HepG2 (cell line): ENCODE results near the gene CD72. TPM values are rescaled to one million over a fixed set of nuclear protein-coding genes. Genes with fewer than 3 reads are reported as not detected.

ENCODE experiments used
- CBX2 ChIP-seq, 2 experiments: fragments of 200-600 bp in 1 of 2; sonication (generic); formaldehyde crosslinking in 1 of 2; IDR thresholded peaks; 2 replicates each; pipeline versions ENCODE4 v1.7.0 to v1.8.1; 2018 to 2022; ENCODE audit warnings: low read depth in 2 of 2, low read length in 1 of 2, mild to moderate bottlenecking in 1 of 2, missing genetic modification reagents in 1 of 2
- CCDC6 ChIP-seq: sonication (generic); formaldehyde crosslinking; IDR thresholded peaks from 2 replicates; pipeline ENCODE4 v1.8.1; 2022; ENCODE audit warnings: mild to moderate bottlenecking, missing genetic modification reagents, moderate library complexity
- FOXA3 ChIP-seq: IDR thresholded peaks from 2 replicates; pipeline ENCODE4 v1.6.1; 2016; ENCODE audit warnings: missing genetic modification reagents, missing compliant biosample characterization
- HDAC1 ChIP-seq: sonication (generic); formaldehyde crosslinking; IDR thresholded peaks from 2 replicates; pipeline ENCODE4 v1.5.1; 2020; ENCODE audit warnings: mild to moderate bottlenecking, missing genetic modification reagents
- HNRNPUL1 ChIP-seq: fragments of 200-400 bp; formaldehyde crosslinking; IDR thresholded peaks from 2 replicates; pipeline ENCODE4 v1.6.1; 2017; ENCODE audit warnings: low read depth, mild to moderate bottlenecking, low read length, moderate library complexity
- ONECUT2 ChIP-seq: sonication (generic); formaldehyde crosslinking; IDR thresholded peaks from 2 replicates; pipeline ENCODE4 v1.4.0; 2020; ENCODE audit warnings: missing genetic modification reagents
- PLRG1 ChIP-seq: fragments of 450-650 bp; conservative IDR thresholded peaks from 2 replicates; pipeline ENCODE4 v1.6.1; 2016
- POGZ ChIP-seq: sonication (generic); formaldehyde crosslinking; IDR thresholded peaks from 2 replicates; pipeline ENCODE4 v1.4.0; 2020; ENCODE audit warnings: mild to moderate bottlenecking, missing genetic modification reagents
- REPIN1 ChIP-seq: sonication (generic); formaldehyde crosslinking; IDR thresholded peaks from 2 replicates; pipeline ENCODE4 v1.8.0; 2022; ENCODE audit warnings: missing genetic modification reagents, low read depth, mild to moderate bottlenecking, borderline replicate concordance
- SMC3 ChIP-seq: IDR thresholded peaks from 2 replicates; pipeline ENCODE4 v1.6.1; 2011; ENCODE audit warnings: low read length, improper control_type of control experiment
- ZFP90 ChIP-seq: sonication (generic); formaldehyde crosslinking; IDR thresholded peaks from 2 replicates; pipeline ENCODE4 v1.8.0; 2022; ENCODE audit warnings: missing genetic modification reagents, mild to moderate bottlenecking, inconsistent platforms, borderline replicate concordance
- ZNF256 ChIP-seq: sonication (generic); formaldehyde crosslinking; conservative IDR thresholded peaks from 2 replicates; pipeline ENCODE4 v1.4.0; 2020; ENCODE audit warnings: missing genetic modification reagents
- ZNF549 ChIP-seq: sonication (generic); formaldehyde crosslinking; IDR thresholded peaks from 2 replicates; pipeline ENCODE4 v1.5.0; 2020; ENCODE audit warnings: missing genetic modification reagents
- ZNF552 ChIP-seq: sonication (generic); formaldehyde crosslinking; IDR thresholded peaks from 2 replicates; pipeline ENCODE4 v1.9.0; 2022; ENCODE audit warnings: missing genetic modification reagents, mild to moderate bottlenecking, borderline replicate concordance
- ZNF879 ChIP-seq: sonication (generic); formaldehyde crosslinking; IDR thresholded peaks from 2 replicates; pipeline ENCODE4 v1.8.1; 2023; ENCODE audit warnings: missing genetic modification reagents
- polyA plus RNA-seq, 8 experiments: library from polyadenylated mRNA; depleted of rRNA in 3 of 8; stranded (reverse) in 7 of 8; unstranded in 1 of 8; fragments of >200 nt; fragmentation: Illumina TruSeq in 4 of 8; extraction: Trizol in 4 of 8; gene quantifications; 2 replicates each; pipeline versions ENCODE4 v1.2.1 to v1.2.3, GENCODE V29; 2011 to 2016; ENCODE audit warnings: low read depth in 4 of 8, missing spikeins in 1 of 8, mixed read lengths in 1 of 8; ENCODE audit not compliant: insufficient read depth in 1 of 8
- total RNA-seq, 5 experiments: library from RNA; depleted of rRNA; stranded (reverse); fragments of >200 nt; fragmentation: Illumina TruSeq; extraction: Trizol; gene quantifications; 2 replicates each; pipeline ENCODE4 v1.2.3, GENCODE V29; 2016; ENCODE audit warnings: low read depth in 1 of 5
- TF ChIP-seq, protein P1 (sequence below): IDR thresholded peaks from 2 replicates; pipeline ENCODE4 v1.6.1; 2018; ENCODE audit warnings: missing genetic modification reagents, mild to moderate bottlenecking, missing compliant biosample characterization
- TF ChIP-seq, protein P2 (sequence below), 2 experiments: sonication (generic) in 1 of 2; formaldehyde crosslinking in 1 of 2; IDR thresholded peaks; 2 replicates each; pipeline versions ENCODE4 v1.4.0 to v1.6.1; 2016 to 2020; ENCODE audit warnings: borderline replicate concordance in 1 of 2, low read depth in 1 of 2, mild to moderate bottlenecking in 1 of 2, missing genetic modification reagents in 1 of 2
- TF ChIP-seq, protein P3 (sequence below): IDR thresholded peaks from 2 replicates; pipeline ENCODE4 v1.6.1; 2016; ENCODE audit warnings: missing genetic modification reagents, missing compliant biosample characterization
- TF ChIP-seq, protein P4 (sequence below): sonication (generic); formaldehyde crosslinking; IDR thresholded peaks from 2 replicates; pipeline ENCODE4 v1.4.0; 2020; ENCODE audit warnings: mild to moderate bottlenecking, missing genetic modification reagents, borderline replicate concordance

Gene CD72
- total and polyA plus RNA-seq, 2 of the 13 experiments (the other 11 are each of a cell fraction or from before 2014, with no cell fraction given), result 0.18 to 1.1 TPM

DNA sequence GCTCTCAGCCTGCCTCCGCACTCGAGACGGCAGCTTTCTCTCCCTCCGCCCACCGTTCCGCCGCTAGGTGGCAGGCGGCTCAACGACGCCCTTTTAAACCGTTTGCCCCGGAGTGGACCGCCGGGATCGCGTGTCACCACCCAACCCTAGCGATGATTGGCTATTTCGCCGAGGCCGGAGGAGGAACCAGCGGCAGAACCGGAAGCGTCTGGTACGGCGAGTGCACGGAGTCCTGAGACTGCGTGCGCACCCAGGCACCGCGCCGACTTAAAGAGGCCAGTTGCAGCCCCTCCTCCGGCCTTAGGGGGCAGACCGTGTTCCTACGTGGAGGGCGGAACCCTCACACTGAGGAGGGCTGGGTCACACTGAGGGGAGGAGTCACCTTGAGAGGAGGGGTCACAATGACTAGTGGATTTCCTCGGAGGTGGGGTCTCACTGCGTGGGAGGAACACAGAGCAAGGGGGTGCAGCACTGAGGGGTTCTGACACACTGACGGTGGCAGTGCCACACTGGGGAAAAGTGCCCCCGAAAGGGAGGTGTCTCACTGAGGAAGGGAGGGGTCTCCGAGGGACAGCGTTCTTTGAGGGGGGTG, 14.1 kb downstream of the CD72 start (continued):
- TF ChIP-seq, protein P1, sequence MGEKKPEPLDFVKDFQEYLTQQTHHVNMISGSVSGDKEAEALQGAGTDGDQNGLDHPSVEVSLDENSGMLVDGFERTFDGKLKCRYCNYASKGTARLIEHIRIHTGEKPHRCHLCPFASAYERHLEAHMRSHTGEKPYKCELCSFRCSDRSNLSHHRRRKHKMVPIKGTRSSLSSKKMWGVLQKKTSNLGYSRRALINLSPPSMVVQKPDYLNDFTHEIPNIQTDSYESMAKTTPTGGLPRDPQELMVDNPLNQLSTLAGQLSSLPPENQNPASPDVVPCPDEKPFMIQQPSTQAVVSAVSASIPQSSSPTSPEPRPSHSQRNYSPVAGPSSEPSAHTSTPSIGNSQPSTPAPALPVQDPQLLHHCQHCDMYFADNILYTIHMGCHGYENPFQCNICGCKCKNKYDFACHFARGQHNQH (CRISPR knock-in tag), result peak; percentile 92
- peak; percentile 62 for TF ChIP-seq FOXA3 (CRISPR knock-in tag)
- TF ChIP-seq SMC3, result no peak
- TF ChIP-seq CBX2 (IDR thresholded peaks at IDR 0.05; ENCODE audit: low read depth, low read length), result no peak
- TF ChIP-seq CBX2 (CRISPR knock-in tag; IDR thresholded peaks at IDR 0.05; ENCODE audit: low read depth), result no peak
- TF ChIP-seq ZNF549, result no peak
- TF ChIP-seq PLRG1, result no peak
- TF ChIP-seq, protein P2, sequence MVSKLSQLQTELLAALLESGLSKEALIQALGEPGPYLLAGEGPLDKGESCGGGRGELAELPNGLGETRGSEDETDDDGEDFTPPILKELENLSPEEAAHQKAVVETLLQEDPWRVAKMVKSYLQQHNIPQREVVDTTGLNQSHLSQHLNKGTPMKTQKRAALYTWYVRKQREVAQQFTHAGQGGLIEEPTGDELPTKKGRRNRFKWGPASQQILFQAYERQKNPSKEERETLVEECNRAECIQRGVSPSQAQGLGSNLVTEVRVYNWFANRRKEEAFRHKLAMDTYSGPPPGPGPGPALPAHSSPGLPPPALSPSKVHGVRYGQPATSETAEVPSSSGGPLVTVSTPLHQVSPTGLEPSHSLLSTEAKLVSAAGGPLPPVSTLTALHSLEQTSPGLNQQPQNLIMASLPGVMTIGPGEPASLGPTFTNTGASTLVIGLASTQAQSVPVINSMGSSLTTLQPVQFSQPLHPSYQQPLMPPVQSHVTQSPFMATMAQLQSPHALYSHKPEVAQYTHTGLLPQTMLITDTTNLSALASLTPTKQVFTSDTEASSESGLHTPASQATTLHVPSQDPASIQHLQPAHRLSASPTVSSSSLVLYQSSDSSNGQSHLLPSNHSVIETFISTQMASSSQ (IDR thresholded peaks at IDR 0.05; ENCODE audit: low read depth), result 0 out of 2 replicates have a peak, but pooled peaks have one; percentile 11
- TF ChIP-seq, protein P2 (CRISPR knock-in tag; IDR thresholded peaks at IDR 0.05; ENCODE audit: borderline replicate concordance), result peak; percentile 76; the same call in 1 of the 2 replicates
- TF ChIP-seq CCDC6 (CRISPR knock-in tag), result peak; percentile 6; the same call in 1 of the 2 replicates
- peak; percentile 83; the same call in 1 of the 2 replicates for TF ChIP-seq ZFP90
- peak; percentile 86 for TF ChIP-seq HDAC1 (CRISPR knock-in tag)
- TF ChIP-seq REPIN1 (CRISPR knock-in tag), result peak; percentile 97; the same call in 1 of the 2 replicates
- no peak for TF ChIP-seq ZNF256 (CRISPR knock-in tag)
- no peak; the same call in 1 of the 2 replicates for TF ChIP-seq ZNF879 (CRISPR knock-in tag)
- TF ChIP-seq, protein P3, sequence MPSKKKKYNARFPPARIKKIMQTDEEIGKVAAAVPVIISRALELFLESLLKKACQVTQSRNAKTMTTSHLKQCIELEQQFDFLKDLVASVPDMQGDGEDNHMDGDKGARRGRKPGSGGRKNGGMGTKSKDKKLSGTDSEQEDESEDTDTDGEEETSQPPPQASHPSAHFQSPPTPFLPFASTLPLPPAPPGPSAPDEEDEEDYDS (CRISPR knock-in tag), result peak; percentile 99
- no peak for TF ChIP-seq ZNF552 (CRISPR knock-in tag)
- TF ChIP-seq, protein P4, sequence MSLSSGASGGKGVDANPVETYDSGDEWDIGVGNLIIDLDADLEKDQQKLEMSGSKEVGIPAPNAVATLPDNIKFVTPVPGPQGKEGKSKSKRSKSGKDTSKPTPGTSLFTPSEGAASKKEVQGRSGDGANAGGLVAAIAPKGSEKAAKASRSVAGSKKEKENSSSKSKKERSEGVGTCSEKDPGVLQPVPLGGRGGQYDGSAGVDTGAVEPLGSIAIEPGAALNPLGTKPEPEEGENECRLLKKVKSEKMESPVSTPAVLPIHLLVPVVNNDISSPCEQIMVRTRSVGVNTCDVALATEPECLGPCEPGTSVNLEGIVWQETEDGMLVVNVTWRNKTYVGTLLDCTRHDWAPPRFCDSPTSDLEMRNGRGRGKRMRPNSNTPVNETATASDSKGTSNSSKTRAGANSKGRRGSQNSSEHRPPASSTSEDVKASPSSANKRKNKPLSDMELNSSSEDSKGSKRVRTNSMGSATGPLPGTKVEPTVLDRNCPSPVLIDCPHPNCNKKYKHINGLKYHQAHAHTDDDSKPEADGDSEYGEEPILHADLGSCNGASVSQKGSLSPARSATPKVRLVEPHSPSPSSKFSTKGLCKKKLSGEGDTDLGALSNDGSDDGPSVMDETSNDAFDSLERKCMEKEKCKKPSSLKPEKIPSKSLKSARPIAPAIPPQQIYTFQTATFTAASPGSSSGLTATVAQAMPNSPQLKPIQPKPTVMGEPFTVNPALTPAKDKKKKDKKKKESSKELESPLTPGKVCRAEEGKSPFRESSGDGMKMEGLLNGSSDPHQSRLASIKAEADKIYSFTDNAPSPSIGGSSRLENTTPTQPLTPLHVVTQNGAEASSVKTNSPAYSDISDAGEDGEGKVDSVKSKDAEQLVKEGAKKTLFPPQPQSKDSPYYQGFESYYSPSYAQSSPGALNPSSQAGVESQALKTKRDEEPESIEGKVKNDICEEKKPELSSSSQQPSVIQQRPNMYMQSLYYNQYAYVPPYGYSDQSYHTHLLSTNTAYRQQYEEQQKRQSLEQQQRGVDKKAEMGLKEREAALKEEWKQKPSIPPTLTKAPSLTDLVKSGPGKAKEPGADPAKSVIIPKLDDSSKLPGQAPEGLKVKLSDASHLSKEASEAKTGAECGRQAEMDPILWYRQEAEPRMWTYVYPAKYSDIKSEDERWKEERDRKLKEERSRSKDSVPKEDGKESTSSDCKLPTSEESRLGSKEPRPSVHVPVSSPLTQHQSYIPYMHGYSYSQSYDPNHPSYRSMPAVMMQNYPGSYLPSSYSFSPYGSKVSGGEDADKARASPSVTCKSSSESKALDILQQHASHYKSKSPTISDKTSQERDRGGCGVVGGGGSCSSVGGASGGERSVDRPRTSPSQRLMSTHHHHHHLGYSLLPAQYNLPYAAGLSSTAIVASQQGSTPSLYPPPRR (CRISPR knock-in tag), result 0 out of 2 replicates have a peak, but pooled peaks have one; percentile 62
- TF ChIP-seq POGZ (CRISPR knock-in tag), result peak; percentile 100
- TF ChIP-seq HNRNPUL1, result no peak
- 0 out of 2 replicates have a peak, but pooled peaks have one; percentile 1 for TF ChIP-seq ONECUT2 (CRISPR knock-in tag)
